GM19397 (cell line): ENCODE measurements around the gene SWAP70.
A peak's percentile ranks its signal among the peaks of the same experiment; 100 is the strongest.

ENCODE experiments used
- ATAC-seq: cut with Tn5 transposase; IDR thresholded peaks from one replicate; pipeline ENCODE4 v1.9.1; 2021; ENCODE audit warnings: mild to moderate bottlenecking, moderate library complexity; ENCODE audit not compliant: unreplicated experiment

SWAP70 gene

GRCh38 chr11:9748361-9748970, 84.6 kb downstream of the SWAP70 start:
- ATAC-seq = no peak

DNA sequence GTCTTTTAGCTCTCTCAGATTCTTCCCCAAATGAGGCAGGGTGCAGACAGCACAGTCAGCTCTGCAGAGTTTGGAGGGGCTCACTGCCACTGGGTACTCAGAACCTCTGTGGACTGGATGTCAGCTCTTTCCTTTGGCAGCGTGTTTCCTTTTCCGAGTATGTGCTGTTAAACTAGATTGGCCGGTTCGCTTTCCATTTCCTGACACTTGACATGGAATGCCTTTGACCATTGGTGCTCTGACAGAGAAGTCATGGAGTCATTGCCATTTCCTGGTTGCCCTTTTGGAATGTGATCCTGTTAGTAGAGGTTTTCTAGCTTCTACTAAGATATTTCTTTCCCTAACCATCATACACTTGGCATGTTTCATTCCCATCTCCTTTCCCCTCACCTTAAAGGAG, 86.7 kb downstream of the SWAP70 start:
- ATAC-seq = no peak

- no peak for ATAC-seq
Observed at GRCh38 chr11:9752091-9752490, 88.2 kb downstream of the SWAP70 start.

DNA sequence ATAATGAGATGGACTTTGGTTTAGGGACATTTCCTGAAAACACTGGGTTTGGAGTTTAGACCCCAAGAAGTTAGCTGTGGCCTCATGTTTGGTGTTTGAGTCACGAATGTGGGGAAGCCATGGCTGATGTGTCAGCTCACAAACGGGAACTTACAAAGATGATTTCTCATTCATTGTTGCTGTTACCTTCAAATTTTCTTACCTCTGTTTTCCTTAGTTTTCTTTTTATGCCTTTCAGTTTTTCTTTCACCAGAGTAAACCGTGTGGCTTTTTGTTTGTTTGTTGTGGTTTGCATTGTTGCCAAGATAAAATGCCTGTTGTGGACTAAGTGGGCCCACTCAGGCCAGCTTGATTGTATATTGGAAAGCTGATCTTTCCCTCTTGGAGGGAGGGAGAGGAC, 89.1 kb downstream of the SWAP70 start:
- no peak for ATAC-seq

DNA sequence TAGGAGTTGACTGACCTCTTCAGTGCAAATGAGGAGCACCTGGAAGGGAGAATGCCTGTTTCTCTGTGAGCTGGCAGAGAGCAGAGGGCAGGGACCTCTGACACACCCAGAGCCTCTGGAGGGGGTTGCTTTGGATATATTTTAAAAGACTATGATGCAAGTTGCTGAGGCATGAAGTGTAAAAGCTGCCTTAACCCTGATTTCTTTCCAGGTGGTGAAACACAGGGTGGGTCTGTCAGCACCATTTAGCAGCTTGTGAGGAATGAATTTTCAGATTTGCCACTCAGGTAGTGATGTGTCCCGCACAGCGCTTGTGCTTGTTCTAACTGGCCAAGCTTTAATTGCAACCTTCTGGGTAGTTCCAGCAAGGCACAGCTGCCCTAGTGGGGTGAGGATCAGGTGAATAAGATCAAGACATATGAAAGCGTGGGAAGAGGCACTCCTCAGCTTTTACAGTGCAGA, 90.2 kb downstream of the SWAP70 start:
- no peak for ATAC-seq

DNA sequence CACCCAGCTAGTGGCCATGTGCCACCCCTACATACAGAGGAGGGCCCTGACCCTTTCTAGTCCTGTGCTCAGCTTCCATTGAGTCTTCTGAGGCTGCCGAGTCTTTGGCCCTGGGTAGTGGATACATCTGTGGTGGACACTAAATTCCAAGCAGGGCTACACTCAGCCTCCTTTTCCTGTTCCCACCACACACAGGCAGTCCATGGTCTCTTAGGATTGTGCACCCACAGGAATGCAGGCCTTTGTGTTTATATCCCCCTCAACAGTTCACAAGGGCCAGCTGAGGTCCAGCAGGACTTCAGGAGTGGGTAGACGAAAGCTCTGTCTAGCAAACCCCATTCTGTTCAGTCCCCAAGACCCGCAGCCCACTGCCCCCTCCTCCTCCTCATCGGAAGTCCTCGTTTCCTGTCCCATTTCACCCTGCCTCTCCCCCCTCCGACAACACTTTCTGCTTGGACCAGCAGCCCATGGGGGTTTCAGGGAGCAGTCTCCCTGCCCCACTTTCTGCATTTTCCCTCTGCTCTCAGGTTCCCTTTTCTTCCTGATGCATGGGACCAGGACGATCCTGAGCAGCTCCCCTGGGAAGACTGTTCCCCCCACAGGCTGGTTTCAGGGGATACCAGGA, 91.8 kb downstream of the SWAP70 start:
- ATAC-seq = no peak

DNA sequence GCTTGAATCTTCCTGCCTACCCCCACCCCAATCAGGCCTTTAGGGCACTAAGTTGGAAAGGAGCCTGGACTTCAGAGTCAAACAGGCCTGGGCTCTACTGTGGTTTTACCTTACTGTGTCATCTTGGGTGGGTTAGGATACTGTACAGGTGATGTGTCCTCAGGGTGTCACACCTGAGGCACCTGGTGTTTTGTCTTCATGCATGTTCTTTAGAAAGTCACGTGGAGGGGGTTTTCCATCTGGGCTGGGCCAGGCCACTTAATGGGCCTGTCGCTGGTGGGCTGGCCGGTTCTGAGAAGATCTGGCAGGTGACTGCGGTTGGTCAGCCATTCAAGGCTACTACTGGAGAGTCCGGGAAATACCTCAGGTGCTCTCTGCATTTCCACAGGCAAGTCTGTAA, 92.6 kb downstream of the SWAP70 start:
- no peak for ATAC-seq

DNA sequence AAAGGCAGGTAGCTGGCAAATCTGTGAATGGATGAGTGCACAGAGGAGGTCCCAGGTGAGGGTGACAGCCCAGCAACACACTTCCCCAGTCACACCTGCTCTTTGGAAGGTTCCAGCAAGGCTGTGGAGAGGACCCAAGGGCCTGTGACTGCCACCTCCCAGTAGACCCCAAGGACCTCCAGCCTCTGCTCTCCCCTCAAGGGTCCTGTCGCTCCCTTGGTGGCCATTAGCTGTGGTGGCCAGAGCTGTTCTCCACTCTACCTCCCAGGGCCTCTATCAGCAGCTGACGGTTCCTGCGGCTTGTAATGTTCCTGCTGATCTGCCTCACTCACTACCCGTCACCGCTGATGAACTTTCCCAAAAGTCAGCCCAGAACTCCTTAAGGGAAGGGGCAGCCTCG, 93.0 kb downstream of the SWAP70 start:
- no peak for ATAC-seq

DNA sequence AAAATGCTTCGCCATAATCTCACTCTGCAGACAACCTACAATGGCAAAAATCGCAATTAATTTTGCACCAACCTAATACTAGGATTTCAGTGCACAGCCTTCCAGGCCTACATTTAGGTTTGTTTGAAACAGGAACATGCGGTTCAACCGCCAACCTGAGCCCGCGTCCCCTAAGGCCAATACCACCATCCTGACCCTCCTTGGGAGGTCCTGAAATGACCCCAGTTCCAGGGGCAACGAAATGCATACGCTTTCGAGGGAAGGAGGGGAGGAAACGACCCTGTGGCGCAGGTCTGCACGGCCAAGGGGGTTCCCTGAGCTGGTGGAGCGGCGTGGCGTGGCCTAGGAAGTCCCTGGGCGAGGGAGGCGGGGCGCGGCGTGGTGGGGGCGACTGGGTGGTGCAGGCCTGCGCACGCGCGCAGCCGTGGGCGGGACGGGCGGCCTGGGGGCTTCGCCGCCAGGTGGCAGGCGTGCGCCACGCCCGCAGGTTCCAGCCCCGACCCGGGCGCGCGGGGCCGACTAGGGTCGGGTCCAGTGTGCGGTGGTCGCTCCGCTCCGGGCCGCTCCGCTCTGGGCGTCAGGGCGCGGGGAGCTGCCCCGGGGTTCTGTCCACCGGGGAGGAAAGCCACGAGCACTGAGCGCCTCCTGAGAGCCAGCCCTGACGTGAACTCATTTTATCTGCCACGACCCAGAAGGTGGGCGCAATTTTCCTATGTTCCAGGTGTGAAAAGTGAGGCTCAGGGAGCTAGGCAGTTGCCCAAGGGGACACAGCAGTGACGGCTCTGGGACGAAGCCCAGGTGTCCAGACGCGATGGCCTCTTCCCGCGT, 94.1 kb downstream of the SWAP70 start:
- ATAC-seq = peak; percentile 74

GRCh38 chr11:9758637-9759518, 95.0 kb downstream of the SWAP70 start:
- ATAC-seq = peak; percentile 24

- ATAC-seq = peak; percentile 43
Observed at GRCh38 chr11:9759519-9760192, 95.8 kb downstream of the SWAP70 start.

- no peak for ATAC-seq
Observed at GRCh38 chr11:9760193-9760575, 96.3 kb downstream of the SWAP70 start.

DNA sequence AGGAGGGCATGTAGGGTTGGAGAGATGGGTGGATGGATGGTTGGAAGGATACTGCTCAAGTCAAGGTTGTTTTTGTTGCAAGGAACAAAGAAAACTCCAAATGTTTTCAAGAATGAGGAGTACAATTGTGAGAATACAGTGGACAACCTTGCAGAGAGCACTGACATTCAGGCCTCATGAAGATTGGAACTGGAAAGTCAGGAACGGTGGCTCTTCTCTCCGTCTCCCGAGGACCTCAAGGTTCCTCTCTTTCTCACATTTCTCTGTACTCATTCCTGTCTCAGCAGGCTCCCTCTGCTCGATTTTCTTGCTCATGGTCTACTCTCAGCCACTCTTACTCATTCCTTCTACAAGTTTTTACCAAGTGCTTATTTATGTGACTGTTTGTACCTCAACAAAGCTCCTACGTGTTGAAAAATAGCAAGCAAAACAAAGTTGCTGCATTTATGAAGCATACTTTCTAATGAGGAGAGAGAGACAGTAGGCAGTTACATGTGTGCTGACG, 97.6 kb downstream of the SWAP70 start:
- ATAC-seq = no peak

- no peak for ATAC-seq
Observed at GRCh38 chr11:9762531-9762930, 98.7 kb downstream of the SWAP70 start.

GRCh38 chr11:9763301-9763700, 99.4 kb downstream of the SWAP70 start:
- ATAC-seq = no peak

DNA sequence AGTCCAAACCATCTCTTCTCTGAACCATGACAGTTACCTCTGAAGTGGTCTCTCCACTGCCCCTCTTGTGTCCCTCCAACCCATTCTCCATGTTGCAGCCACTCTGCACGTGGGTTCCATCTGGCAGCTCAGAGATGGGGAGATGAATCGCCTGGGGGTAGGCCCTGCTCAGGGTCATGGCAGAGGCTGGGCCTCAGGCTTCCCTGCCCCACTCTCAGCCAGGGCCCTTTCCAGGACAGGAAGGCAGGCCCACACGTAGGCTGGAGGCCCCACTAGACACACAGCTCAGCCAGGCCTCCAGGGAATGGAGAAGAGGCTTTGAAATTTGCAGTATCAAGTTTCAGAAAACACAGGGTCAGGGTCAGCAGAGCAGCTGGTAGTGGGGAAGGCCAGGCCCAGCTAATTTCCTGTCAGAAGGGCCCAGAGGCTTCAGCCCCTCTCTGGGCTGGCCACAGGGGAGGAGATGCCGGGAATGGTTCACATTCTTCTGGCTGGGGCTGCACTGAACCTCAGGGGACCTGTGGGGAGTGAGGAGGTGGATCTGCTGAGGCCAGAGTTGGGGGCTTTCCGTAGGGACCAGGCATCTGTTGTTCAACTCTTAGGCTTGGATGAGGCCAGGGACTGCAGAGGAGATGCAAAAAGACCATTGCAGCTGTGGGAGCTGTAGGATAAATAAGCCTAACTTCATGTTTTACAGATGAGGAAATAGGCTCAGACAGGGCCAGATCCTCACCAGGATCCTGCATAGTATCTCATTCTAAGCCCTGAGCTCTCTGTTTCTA, 101.6 kb downstream of the SWAP70 start:
- ATAC-seq = no peak

DNA sequence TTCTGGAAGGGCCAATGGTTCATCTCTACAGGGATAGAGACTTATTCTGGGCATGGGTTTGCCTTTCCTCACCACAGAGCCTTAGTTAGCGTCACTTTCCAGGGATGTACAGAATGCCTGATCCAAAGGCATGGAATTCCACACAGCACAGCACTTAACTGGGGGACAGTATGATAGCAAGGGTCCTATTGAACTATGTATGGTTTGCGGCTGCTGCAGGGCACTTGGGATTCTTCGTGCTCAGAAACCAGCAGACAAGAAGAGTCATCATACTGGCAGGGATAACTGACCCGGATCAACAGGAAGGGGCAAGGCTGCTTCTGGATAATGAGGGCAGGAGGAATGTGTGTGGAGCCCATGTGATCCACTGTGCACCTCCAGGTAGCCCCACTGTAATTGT, 105.7 kb downstream of the SWAP70 start:
- no peak for ATAC-seq

GRCh38 chr11:9771071-9771511, 107.2 kb downstream of the SWAP70 start:
- no peak for ATAC-seq

DNA sequence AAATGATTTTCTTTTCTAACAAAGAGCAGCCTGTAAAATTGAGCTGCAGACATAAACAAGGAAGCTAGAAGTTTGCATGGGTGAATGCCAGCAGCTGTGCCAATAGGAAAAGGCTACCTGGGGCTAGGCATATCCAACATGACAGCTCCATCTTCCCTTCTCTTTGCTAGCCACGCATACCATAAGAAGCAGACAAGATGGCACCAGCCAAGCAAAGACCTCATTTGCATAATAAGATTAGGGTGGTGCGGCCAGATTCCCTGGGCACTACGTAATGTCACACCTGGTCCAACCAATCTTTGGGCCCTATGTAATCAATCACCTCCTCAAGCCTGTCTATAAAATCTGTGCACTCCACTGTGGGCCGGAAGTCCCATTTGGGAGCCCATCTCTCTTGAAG, 108.3 kb downstream of the SWAP70 start:
- no peak for ATAC-seq
